ENCODE measurements around the gene SLBP. TPM values are rescaled to one million over a fixed set of nuclear protein-coding genes. Genes with fewer than 3 reads are reported as not detected.

SLBP gene
- 10 to 100 TPM; 44.7 to 61.9 (median 58.4) TPM for total RNA-seq (2021; fragmentation: NEBNext Ultra II Directional; extraction: Animal tissue kit (Norgen Biotek cat#: 25700))
- long read RNA-seq, transcript SLBP-205 (7 exons, 987 nt) = minor isoform, 6 of 111 reads
- long read RNA-seq, transcript SLBP-206 (8 exons, 1,977 nt) = major isoform, 88 of 111 reads
- long read RNA-seq, partial matches to known transcripts = 12 of 111 reads
- long read RNA-seq, other reads (novel, unspliced or antisense) = 4 of 111 reads

- DNase-seq = peak; percentile 93
- Mint-ChIP-seq H3K36me3 (ENCODE audit: low read depth) (peaks cover 24% of the 10 kb centered on the region), H3K4me1 (ENCODE audit: low read depth) (peaks cover 59% of the 10 kb centered on the region), H3K27ac (peak within 1 kb of the TSS; percentile 96), H3K9me3 (no peaks in the 10 kb centered on the region), H3K4me3 (peak within 1 kb of the TSS; percentile 99), H3K27me3 (ENCODE audit: insufficient read depth) (peaks cover 2% of the 10 kb centered on the region; the same call in 1 of the 2 replicates)
- no peak; the same call in 1 of the 2 replicates for TF ChIP-seq CTCF (IDR thresholded peaks at IDR 0.05)
These were observed at the start of gene SLBP for GRCh38 chr4:1712216-1713002. SLBP (minus strand) TSS chr4:1712319; CDS start chr4:1712188, 131 bp downstream.

GRCh38 chr4:1761130-1761689 lies 49.1 kb upstream of the SLBP start:
- TF ChIP-seq CTCF (IDR thresholded peaks at IDR 0.05) = no peak
- Mint-ChIP-seq H3K4me1 (ENCODE audit: low read depth) (no peaks in the 10 kb centered on the region), H3K36me3 (ENCODE audit: low read depth) (no peaks in the 10 kb centered on the region), H3K9me3 (no peaks in the 10 kb centered on the region), H3K27ac (no peak overlapping the region), H3K4me3 (no peak overlapping the region), H3K27me3 (ENCODE audit: insufficient read depth) (peaks cover 3% of the 10 kb centered on the region; the same call in 1 of the 2 replicates)
- no peak for DNase-seq

DNA sequence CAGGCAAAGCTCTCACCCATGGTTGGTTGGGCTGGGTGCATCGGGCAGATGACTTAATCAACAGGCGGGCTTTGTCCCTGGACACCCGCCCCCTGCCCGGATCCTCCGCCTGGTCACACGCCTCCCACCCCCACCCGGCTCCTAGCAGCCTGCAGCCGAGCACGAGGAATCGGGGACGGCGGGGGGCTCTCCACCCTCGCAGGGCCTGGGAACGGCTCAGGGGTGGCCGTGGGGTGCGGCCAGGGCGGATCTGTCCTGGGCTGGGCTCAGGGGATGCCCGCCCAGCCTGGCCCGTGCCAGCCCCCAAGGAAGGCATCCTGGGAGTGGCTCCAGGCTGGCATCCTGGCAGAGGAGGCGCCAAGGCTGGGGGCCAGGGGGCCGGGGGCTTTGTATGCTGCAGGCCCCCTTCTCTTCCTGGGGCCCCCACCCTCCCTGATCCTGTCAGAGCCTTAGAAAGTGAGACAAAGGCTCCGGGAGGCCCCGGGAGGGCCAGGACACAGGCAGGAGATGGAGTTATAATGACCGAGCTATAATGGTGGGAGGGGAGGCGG lies 48.5 kb upstream of the SLBP start:
- Mint-ChIP-seq H3K27ac (no peak overlapping the region), H3K9me3 (no peaks in the 10 kb centered on the region), H3K4me1 (ENCODE audit: low read depth) (no peaks in the 10 kb centered on the region), H3K36me3 (ENCODE audit: low read depth) (no peaks in the 10 kb centered on the region), H3K4me3 (no peak overlapping the region), H3K27me3 (ENCODE audit: insufficient read depth) (peaks cover 3% of the 10 kb centered on the region; the same call in 1 of the 2 replicates)
- no peak for DNase-seq
- no peak for TF ChIP-seq CTCF (IDR thresholded peaks at IDR 0.05)

DNA sequence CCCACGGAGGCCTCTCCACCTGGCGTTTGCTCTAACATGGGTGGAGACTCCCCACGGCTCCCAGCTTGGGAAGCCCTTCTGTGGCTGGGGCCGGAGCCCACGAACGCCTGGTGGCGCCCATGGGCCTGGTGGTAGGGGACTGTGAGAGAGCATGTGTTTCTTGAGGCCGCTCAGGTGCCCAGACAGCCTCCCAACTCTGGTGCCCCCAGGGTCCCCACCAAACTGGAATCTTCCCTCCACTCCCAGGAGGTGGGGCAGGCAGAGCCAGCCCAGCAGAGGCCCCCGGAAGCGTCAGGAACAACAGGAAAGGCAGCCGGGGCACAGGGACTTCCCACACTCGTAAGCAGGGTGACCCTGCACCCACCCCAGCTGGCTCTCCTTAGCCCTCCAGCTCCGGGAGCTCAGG lies 47.7 kb upstream of the SLBP start:
- H3K27ac Mint-ChIP-seq = no peak overlapping the region
- H3K4me3 Mint-ChIP-seq = no peak overlapping the region
- H3K4me1 Mint-ChIP-seq (ENCODE audit: low read depth) = no peaks in the 10 kb centered on the region
- DNase-seq = no peak
- no peak for TF ChIP-seq CTCF (IDR thresholded peaks at IDR 0.05)
- H3K9me3 Mint-ChIP-seq = no peaks in the 10 kb centered on the region
- H3K27me3 Mint-ChIP-seq (ENCODE audit: insufficient read depth) = peaks cover 3% of the 10 kb centered on the region; the same call in 1 of the 2 replicates
- H3K36me3 Mint-ChIP-seq (ENCODE audit: low read depth) = no peaks in the 10 kb centered on the region

DNA sequence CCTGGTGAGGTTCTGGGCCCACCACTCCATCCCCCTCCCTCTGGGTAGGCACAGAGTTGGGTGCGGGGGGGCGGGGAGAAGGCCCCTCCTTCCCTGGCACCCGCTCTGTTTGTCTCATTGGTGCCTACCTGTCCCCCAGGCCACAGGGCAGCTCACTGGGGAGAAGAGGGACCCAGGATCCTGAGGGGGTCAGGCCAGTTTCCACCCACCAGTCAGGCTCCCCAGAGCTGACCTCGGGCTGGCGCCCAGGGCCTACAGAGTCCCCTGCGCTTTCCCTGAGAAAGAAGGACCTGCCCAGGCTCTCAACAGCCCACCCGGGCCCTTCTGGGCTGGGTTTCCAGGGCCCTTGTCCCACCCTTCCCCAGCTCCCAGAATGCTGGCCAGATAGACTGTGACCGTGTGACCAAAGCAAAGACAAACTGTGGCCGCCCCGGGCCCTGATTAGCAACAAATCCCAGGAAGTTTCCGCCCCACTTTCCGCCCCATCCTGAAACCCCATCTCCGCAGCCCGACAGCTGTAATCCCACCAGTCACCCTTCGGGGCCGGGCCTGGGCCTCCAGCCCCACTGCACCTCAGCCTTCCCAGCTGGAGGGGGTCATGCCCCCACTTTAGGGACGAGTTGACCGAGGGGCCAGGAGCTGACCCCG lies 47.2 kb upstream of the SLBP start:
- H3K4me3 Mint-ChIP-seq = no peak overlapping the region
- no peak for DNase-seq
- TF ChIP-seq CTCF (IDR thresholded peaks at IDR 0.05) = no peak
- peaks cover 4% of the 10 kb centered on the region; the same call in 1 of the 2 replicates for H3K27me3 Mint-ChIP-seq (ENCODE audit: insufficient read depth)
- H3K9me3 Mint-ChIP-seq = no peaks in the 10 kb centered on the region
- H3K27ac Mint-ChIP-seq = no peak overlapping the region
- no peaks in the 10 kb centered on the region for H3K4me1 Mint-ChIP-seq (ENCODE audit: low read depth)
- H3K36me3 Mint-ChIP-seq (ENCODE audit: low read depth) = no peaks in the 10 kb centered on the region

Data from HFFc6 (cell line).